ENCODE data around the gene YIF1A. TPM values are rescaled to one million over a fixed set of nuclear protein-coding genes. Genes with fewer than 3 reads are reported as not detected.

YIF1A gene
- polyA plus RNA-seq, 1 donor (not counting 4 experiments of a cell fraction or from before 2014, with no cell fraction given): 80.3 TPM

- Histone ChIP-seq H3K9me3 (ENCODE audit: control insufficient read depth, low read depth, low read length) (no peaks in the 10 kb centered on the region), H4K20me1 (ENCODE audit: control insufficient read depth, extremely low read depth, insufficient read depth, low read length) (peaks cover 10% of the 10 kb centered on the region), H3K9ac (ENCODE audit: control insufficient read depth, extremely low read depth, insufficient read depth, low read length) (no peak overlapping the region), H3K79me2 (ENCODE audit: control insufficient read depth, insufficient read depth, low read length) (peaks cover 2% of the 10 kb centered on the region), H2AFZ (ENCODE audit: control insufficient read depth, low read length) (no peak overlapping the region), H3K4me1 (ENCODE audit: control insufficient read depth, extremely low read depth, insufficient read depth, low read length) (no peaks in the 10 kb centered on the region), H3K9me1 (ENCODE audit: control insufficient read depth, extremely low read depth, insufficient read depth, low read length) (no peaks in the 10 kb centered on the region), H3K27me3 (ENCODE audit: control insufficient read depth, extremely low read depth, insufficient read depth, low read length) (no peaks in the 10 kb centered on the region), H3K4me2 (ENCODE audit: control insufficient read depth, extremely low read depth, insufficient read depth, low read depth, low read length) (no peak overlapping the region), H3K4me3 (ENCODE audit: control insufficient read depth in 2 of 3, extremely low read depth in 1 of 3, insufficient read depth in 2 of 3, low read depth in 1 of 3, low read length in 3 of 3) (no peak overlapping the region), H3K36me3 (ENCODE audit: control insufficient read depth in 2 of 2, extremely low read depth in 1 of 2, insufficient read depth in 2 of 2, low read length in 2 of 2) (peaks cover 4 to 14% of the 10 kb centered on the region in 2 experiments), H3K27ac (ENCODE audit: control insufficient read depth, insufficient read depth, low read length) (no peak overlapping the region)
- dilution Hi-C loops (cut with MboI; ENCODE audit: extremely low pct_ligation_motif_present, low sequenced_read_pairs): no loop called here
- FAIRE-seq (no peak), DNase-seq (ENCODE audit: low read depth, low spot score) (no peak)
- TF ChIP-seq, protein P1, sequence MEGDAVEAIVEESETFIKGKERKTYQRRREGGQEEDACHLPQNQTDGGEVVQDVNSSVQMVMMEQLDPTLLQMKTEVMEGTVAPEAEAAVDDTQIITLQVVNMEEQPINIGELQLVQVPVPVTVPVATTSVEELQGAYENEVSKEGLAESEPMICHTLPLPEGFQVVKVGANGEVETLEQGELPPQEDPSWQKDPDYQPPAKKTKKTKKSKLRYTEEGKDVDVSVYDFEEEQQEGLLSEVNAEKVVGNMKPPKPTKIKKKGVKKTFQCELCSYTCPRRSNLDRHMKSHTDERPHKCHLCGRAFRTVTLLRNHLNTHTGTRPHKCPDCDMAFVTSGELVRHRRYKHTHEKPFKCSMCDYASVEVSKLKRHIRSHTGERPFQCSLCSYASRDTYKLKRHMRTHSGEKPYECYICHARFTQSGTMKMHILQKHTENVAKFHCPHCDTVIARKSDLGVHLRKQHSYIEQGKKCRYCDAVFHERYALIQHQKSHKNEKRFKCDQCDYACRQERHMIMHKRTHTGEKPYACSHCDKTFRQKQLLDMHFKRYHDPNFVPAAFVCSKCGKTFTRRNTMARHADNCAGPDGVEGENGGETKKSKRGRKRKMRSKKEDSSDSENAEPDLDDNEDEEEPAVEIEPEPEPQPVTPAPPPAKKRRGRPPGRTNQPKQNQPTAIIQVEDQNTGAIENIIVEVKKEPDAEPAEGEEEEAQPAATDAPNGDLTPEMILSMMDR (optimal IDR thresholded peaks at IDR 0.05 in 1 of 3, IDR thresholded peaks at IDR 0.05 in 1 of 3, conservative IDR thresholded peaks at IDR 0.05 in 1 of 3; ENCODE audit: extremely low read depth in 1 of 3, insufficient read depth in 2 of 3, low read length in 3 of 3): no peak
- TF ChIP-seq EZH2 (IDR thresholded peaks at IDR 0.05; ENCODE audit: low read length): no peak
Observed at GRCh38 chr11:66280428-66280827, 8.5 kb downstream of the YIF1A start.

DNA sequence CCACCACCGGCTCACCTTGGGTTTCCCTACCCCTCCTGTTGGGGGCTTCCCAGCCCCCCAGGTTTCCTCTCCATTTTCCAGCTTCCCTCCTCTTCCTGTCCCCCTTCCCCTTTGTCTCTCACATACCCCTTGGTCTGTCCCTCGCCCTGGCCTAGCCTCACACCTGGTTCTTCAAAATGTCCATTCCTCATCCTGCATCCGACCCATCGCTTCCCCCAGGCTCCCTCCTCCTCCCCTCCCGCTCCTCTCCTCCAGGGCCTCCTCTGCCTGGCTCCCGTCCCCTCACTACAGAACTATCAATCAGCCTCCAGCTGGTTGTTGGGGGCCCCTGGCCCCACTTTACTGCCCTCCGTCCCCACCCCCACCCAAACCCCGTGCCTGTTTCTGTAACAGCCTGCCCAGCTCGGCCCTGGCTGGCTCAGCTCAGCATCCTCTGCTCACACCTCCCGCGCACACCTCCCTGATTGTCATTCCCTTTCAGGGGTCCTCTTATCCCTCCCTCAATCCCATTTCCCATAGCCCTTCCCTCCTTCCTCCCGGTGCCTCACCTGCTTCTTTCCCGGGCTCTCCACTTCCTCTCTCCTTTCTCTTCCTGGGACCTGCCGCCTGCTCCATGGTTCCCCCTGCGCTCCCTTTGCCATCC is 9.7 kb downstream of the YIF1A start:
- Histone ChIP-seq H3K9me1 (ENCODE audit: control insufficient read depth, extremely low read depth, insufficient read depth, low read length) (no peaks in the 10 kb centered on the region), H3K9ac (ENCODE audit: control insufficient read depth, extremely low read depth, insufficient read depth, low read length) (no peak overlapping the region), H3K27ac (ENCODE audit: control insufficient read depth, insufficient read depth, low read length) (no peak overlapping the region), H3K27me3 (ENCODE audit: control insufficient read depth, extremely low read depth, insufficient read depth, low read length) (no peaks in the 10 kb centered on the region), H2AFZ (ENCODE audit: control insufficient read depth, low read length) (no peak overlapping the region), H3K9me3 (ENCODE audit: control insufficient read depth, low read depth, low read length) (no peaks in the 10 kb centered on the region), H3K4me1 (ENCODE audit: control insufficient read depth, extremely low read depth, insufficient read depth, low read length) (no peaks in the 10 kb centered on the region), H3K4me3 (ENCODE audit: control insufficient read depth in 2 of 3, extremely low read depth in 1 of 3, insufficient read depth in 2 of 3, low read depth in 1 of 3, low read length in 3 of 3) (no peak overlapping the region), H3K4me2 (ENCODE audit: control insufficient read depth, extremely low read depth, insufficient read depth, low read depth, low read length) (no peak overlapping the region), H3K79me2 (ENCODE audit: control insufficient read depth, insufficient read depth, low read length) (no peaks in the 10 kb centered on the region), H4K20me1 (ENCODE audit: control insufficient read depth, extremely low read depth, insufficient read depth, low read length) (peaks cover 10% of the 10 kb centered on the region), H3K36me3 (ENCODE audit: control insufficient read depth in 2 of 2, extremely low read depth in 1 of 2, insufficient read depth in 2 of 2, low read length in 2 of 2) (peaks cover 8 to 16% of the 10 kb centered on the region in 2 experiments)
- no peak for DNase-seq (ENCODE audit: low read depth, low spot score)
- dilution Hi-C loops (cut with MboI; ENCODE audit: extremely low pct_ligation_motif_present, low sequenced_read_pairs): no loop called here
- TF ChIP-seq, protein P1 (optimal IDR thresholded peaks at IDR 0.05 in 1 of 3, IDR thresholded peaks at IDR 0.05 in 1 of 3, conservative IDR thresholded peaks at IDR 0.05 in 1 of 3; ENCODE audit: extremely low read depth in 1 of 3, insufficient read depth in 2 of 3, low read length in 3 of 3): no peak
- TF ChIP-seq EZH2 (IDR thresholded peaks at IDR 0.05; ENCODE audit: low read length): no peak
- FAIRE-seq: no peak
